Lung (tissue), 12 donors: ENCODE measurements around the gene IDH3A. TPM values are rescaled to one million over a fixed set of nuclear protein-coding genes. Genes with fewer than 3 reads are reported as not detected.

Source experiments
- ATAC-seq: fragments of 200-7000 bp; cut with Tn5 transposase; one replicate; pipeline ENCODE4 v1.9.1; 2020; ENCODE audit warnings: moderate number of reproducible peaks; ENCODE audit not compliant: insufficient read depth, low FRiP score
- DNase-seq, 3 donors: peaks; one replicate each; pipeline ENCODE4 v3.0.0-alpha.2; 2013 to 2017
- H3K27ac ChIP-seq, 2 donors: one replicate each; pipeline ENCODE4 v1.5.1; 2013; ENCODE audit warnings: mild to moderate bottlenecking in 2 of 2, moderate library complexity in 2 of 2, control low read depth in 1 of 2, inconsistent platforms in 1 of 2, low read depth in 1 of 2, low read length in 1 of 2
- H3K27me3 ChIP-seq, 3 donors: one replicate each; pipeline ENCODE4 v1.5.1; 2013; ENCODE audit warnings: low read length in 2 of 3; ENCODE audit not compliant: control insufficient read depth in 3 of 3, insufficient read depth in 3 of 3
- H3K36me3 ChIP-seq, 4 donors: one replicate each; pipeline ENCODE4 v1.5.1; 2013; ENCODE audit warnings: low read length in 4 of 4, mild to moderate bottlenecking in 1 of 4, moderate library complexity in 1 of 4; ENCODE audit not compliant: control insufficient read depth in 4 of 4, insufficient read depth in 4 of 4
- H3K4me1 ChIP-seq, 5 donors: one replicate each; pipeline ENCODE4 v1.5.1; 2013; ENCODE audit warnings: low read length in 5 of 5, mild to moderate bottlenecking in 2 of 5, moderate library complexity in 1 of 5; ENCODE audit not compliant: control insufficient read depth in 5 of 5, insufficient read depth in 5 of 5
- H3K4me3 ChIP-seq: one replicate; pipeline ENCODE4 v1.5.1; 2013; ENCODE audit warnings: mild to moderate bottlenecking, control low read depth, moderate library complexity
- H3K9ac ChIP-seq, 2 donors: one replicate each; pipeline ENCODE4 v1.5.1; 2013; ENCODE audit warnings: low read length in 2 of 2, control low read depth in 1 of 2; ENCODE audit not compliant: insufficient read depth in 1 of 2
- H3K9me3 ChIP-seq, 4 donors: one replicate each; pipeline ENCODE4 v1.5.1; 2013; ENCODE audit warnings: low read length in 3 of 4, mild to moderate bottlenecking in 1 of 4, moderate library complexity in 1 of 4; ENCODE audit not compliant: control insufficient read depth in 4 of 4, insufficient read depth in 3 of 4
- CTCF ChIP-seq: IDR thresholded peaks from 2 replicates; pipeline ENCODE4 v1.5.1; 2012; ENCODE audit warnings: mild to moderate bottlenecking; ENCODE audit errors: control extremely low read depth, extremely low read depth
- WGBS, 2 donors: extraction: QIAGEN DNeasy Blood & Tissue Kit; methylation state at CpG; one replicate each; pipeline ENCODE4 v1.1.7; 2013; 5-methylcytosine and 5-hydroxymethylcytosine counted together
- polyA plus RNA-seq, 2 donors: library from polyadenylated mRNA; stranded (reverse); fragments of 200-250 nt; gene quantifications; one replicate each; pipeline ENCODE4 v1.2.1, GENCODE V29; 2013
- total RNA-seq, 2 donors: library from RNA; depleted of rRNA in 1 of 2; stranded (reverse); fragments of >200 nt in 1 of 2; gene quantifications; one replicate each; pipeline ENCODE4 v1.2.1, GENCODE V29; 2014 to 2021
- donor health status: control.
- donor health status: control.
- donor health status: Bipolar disorder and iron deficiency.
- donor health status: healthy.
- donor health status: DM: yes; HTN: yes; CAD: no.

IDH3A gene
- total and polyA plus RNA-seq, 4 donors, result 28.6 to 83.2 (median 45.5) TPM

- H3K4me3 ChIP-seq, result no peak overlapping the region
- no peaks in the 10 kb centered on the region for H3K9me3 ChIP-seq
- ATAC-seq, result no peak
- WGBS, 2 donors, result 92 to 93% methylated on average over 10 of the region's 10 CpGs
- H3K36me3 ChIP-seq, result no peaks in the 10 kb centered on the region
- no peak for DNase-seq
- no peak for TF ChIP-seq CTCF
- H3K9ac ChIP-seq, result no peak overlapping the region
- H3K27me3 ChIP-seq, result no peaks in the 10 kb centered on the region
- H3K27ac ChIP-seq, result no peak overlapping the region
- H3K4me1 ChIP-seq, result peaks cover 0 to 3% (median 0%) of the 10 kb centered on the region in 5 donors
Observed at GRCh38 chr15:78212008-78212407, 62.8 kb downstream of the IDH3A start.

DNA sequence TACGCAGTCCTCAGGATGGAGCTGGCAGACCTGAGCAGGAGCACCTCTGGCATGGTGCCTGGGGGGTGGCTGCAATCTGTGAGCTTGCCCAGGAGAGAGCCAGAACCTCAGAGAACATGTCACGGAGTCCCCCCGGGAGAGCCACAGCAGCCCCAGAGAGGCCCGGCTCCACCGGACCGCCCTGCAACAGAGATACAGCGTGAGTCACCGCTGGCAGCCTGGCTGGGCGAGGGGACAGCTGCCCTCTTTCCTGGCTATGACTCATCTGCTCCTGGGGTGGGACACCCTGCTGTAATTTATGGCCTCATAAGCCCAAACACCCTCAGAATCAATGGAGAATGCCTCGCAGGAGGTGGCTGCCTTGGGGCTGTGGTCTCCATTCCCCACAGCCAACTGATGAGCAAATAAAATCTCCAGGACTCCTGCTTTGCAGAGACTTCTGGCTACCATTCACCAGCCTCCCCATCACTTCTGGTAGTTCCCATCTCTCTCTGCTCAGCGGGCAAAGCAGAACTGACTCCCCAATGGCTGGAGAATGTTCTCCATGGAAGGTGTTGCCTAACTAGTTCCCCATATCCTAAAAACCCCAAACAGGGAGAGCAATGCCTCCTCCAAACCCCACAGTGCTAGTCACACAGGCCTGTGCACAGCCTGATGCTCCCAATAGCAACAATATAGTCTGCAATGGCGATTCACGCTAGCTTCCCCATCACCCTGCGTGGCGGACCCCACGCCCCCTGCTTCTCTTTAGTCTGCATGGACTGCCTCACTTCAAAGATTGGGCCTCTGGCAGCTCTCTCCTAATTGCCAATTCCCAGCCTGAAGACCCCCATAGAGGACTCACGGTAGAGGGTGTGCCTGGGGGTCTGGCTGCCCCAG lies 63.6 kb downstream of the IDH3A start:
- Histone ChIP-seq H3K9ac (no peak overlapping the region), H3K4me3 (no peak overlapping the region), H3K27me3 (no peaks in the 10 kb centered on the region), H3K9me3 (no peaks in the 10 kb centered on the region), H3K4me1 (peaks cover 0 to 3% (median 0%) of the 10 kb centered on the region in 5 donors), H3K36me3 (no peaks in the 10 kb centered on the region), H3K27ac (no peak overlapping the region)
- no peak for DNase-seq
- no peak for ATAC-seq
- TF ChIP-seq CTCF, result no peak
- WGBS, 2 donors, result 77 to 91% methylated on average over 17 of the region's 17 CpGs

GRCh38 chr15:78213425-78213750 lies 64.2 kb downstream of the IDH3A start:
- Histone ChIP-seq H3K36me3 (no peaks in the 10 kb centered on the region), H3K27ac (no peak overlapping the region), H3K9me3 (no peaks in the 10 kb centered on the region), H3K4me1 (peaks cover 0 to 3% (median 0%) of the 10 kb centered on the region in 5 donors), H3K9ac (no peak overlapping the region), H3K4me3 (no peak overlapping the region), H3K27me3 (no peaks in the 10 kb centered on the region)
- TF ChIP-seq CTCF, result no peak
- DNase-seq (no peak), ATAC-seq (no peak)
- WGBS, 2 donors, result 95 to 97% methylated on average over 6 of the region's 6 CpGs
